ENCODE results near the gene ADORA2A.

GRCh38 chr22:24417901-24418641, 9.3 kb upstream of the ADORA2A start:
- TF ChIP-seq CTCF (IDR thresholded peaks at IDR 0.05; ENCODE audit: insufficient read depth, low read length) (no peak), REST (IDR thresholded peaks at IDR 0.05; ENCODE audit: insufficient replicate concordance, low read depth) (no peak), SPI1 (IDR thresholded peaks at IDR 0.05; ENCODE audit: borderline replicate concordance, low read depth) (no peak), POLR2AphosphoS5 (IDR thresholded peaks at IDR 0.05; ENCODE audit: low read depth) (0 out of 2 replicates have a peak, but pooled peaks have one; percentile 6)

Data from HL-60 (cell line).